Measurements from ENCODE around the gene TYW3. TPM values are rescaled to one million over a fixed set of nuclear protein-coding genes. Genes with fewer than 3 reads are reported as not detected.

Gene TYW3
- total RNA-seq, 1 donor from 2014 or later = 10.3 TPM

DNA sequence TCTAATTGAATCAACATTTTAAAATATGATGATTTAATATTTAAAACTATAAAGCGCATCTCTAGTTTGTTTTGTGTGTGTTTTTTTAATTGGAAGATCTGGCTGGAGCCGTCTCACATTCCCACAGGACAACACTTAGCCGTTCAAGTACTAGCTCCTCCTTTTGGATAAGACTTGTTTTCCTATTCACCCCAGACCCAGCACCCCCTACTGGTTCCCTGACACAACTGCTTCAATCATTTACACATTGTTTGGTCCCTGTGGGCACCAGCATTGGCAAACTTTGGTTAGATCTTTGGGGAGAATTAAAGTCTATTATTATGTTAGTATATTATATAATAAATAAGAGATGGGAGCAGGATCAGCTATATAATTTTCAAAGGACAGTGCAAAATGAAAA lies 34.5 kb downstream of the TYW3 start:
- peaks cover 8% of the 10 kb centered on the region for H3K27me3 Mint-ChIP-seq
- H3K4me3 Mint-ChIP-seq (ENCODE audit: low read depth) = no peak overlapping the region
- no peak for DNase-seq (ENCODE audit: low spot score, unreplicated experiment)
- H3K4me1 Mint-ChIP-seq (ENCODE audit: low read depth) = no peaks in the 10 kb centered on the region
- TF ChIP-seq, protein P1, sequence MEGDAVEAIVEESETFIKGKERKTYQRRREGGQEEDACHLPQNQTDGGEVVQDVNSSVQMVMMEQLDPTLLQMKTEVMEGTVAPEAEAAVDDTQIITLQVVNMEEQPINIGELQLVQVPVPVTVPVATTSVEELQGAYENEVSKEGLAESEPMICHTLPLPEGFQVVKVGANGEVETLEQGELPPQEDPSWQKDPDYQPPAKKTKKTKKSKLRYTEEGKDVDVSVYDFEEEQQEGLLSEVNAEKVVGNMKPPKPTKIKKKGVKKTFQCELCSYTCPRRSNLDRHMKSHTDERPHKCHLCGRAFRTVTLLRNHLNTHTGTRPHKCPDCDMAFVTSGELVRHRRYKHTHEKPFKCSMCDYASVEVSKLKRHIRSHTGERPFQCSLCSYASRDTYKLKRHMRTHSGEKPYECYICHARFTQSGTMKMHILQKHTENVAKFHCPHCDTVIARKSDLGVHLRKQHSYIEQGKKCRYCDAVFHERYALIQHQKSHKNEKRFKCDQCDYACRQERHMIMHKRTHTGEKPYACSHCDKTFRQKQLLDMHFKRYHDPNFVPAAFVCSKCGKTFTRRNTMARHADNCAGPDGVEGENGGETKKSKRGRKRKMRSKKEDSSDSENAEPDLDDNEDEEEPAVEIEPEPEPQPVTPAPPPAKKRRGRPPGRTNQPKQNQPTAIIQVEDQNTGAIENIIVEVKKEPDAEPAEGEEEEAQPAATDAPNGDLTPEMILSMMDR (IDR thresholded peaks at IDR 0.05; ENCODE audit: unreplicated experiment) = peak; percentile 32
- H3K36me3 Mint-ChIP-seq (ENCODE audit: insufficient read depth) = no peaks in the 10 kb centered on the region
- H3K27ac Mint-ChIP-seq = no peak overlapping the region
- no peaks in the 10 kb centered on the region for H3K9me3 Mint-ChIP-seq (ENCODE audit: low read depth)

DNA sequence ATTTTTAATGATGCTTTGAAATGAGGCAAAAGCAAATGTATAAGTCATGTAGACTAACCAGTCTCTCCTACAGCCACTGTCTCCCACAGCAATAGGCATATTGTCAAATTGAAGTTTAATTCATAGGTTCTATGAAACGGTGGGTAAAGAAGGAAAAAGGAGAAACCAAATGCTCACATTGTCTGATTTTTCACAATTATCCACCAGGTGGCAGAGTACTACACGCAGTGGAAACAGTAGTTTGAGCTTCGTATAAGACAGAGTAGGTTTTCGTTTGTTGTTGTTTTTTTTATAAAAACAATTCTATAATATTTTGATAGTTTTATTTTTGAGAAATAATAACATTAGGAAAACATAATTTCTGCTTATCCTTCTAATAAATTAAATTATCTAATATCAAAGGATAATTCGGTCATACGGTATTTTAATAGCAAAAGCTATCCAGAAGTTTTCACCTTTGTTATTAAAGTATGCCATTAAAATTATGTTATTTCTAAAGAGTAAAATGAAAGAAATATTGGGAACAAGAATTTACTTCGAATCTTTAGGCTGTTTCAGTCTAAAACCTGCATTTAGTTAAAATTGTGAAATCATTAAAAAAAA lies 39.1 kb downstream of the TYW3 start:
- Mint-ChIP-seq H3K4me1 (ENCODE audit: low read depth) (no peaks in the 10 kb centered on the region), H3K27ac (no peak overlapping the region), H3K9me3 (ENCODE audit: low read depth) (no peaks in the 10 kb centered on the region), H3K4me3 (ENCODE audit: low read depth) (no peak overlapping the region), H3K27me3 (peaks cover 14% of the 10 kb centered on the region), H3K36me3 (ENCODE audit: insufficient read depth) (no peaks in the 10 kb centered on the region)
- no peak for DNase-seq (ENCODE audit: low spot score, unreplicated experiment)
- TF ChIP-seq, protein P1 (IDR thresholded peaks at IDR 0.05; ENCODE audit: unreplicated experiment) = peak; percentile 84

DNA sequence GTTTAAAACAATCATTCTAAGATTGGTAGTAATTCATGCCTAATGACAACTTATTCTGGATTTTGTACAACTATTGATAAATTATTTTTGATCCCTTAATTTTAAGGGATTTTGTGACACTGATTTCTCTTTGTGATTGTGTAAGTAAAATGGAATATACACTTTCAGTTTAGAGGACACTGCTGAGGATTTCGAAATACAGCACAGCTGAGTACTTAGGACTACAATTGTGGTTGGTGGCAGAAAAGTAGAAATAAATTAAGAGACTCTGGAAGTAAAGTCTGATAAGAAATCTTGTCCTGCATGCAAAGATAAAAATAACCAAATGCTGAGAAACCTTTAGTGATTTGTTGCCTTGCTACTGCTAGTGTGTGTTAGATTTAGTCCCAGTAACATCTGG lies 40.0 kb downstream of the TYW3 start:
- no peaks in the 10 kb centered on the region for H3K4me1 Mint-ChIP-seq (ENCODE audit: low read depth)
- TF ChIP-seq, protein P1 (IDR thresholded peaks at IDR 0.05; ENCODE audit: unreplicated experiment) = no peak
- H3K9me3 Mint-ChIP-seq (ENCODE audit: low read depth) = no peaks in the 10 kb centered on the region
- no peaks in the 10 kb centered on the region for H3K36me3 Mint-ChIP-seq (ENCODE audit: insufficient read depth)
- peaks cover 14% of the 10 kb centered on the region for H3K27me3 Mint-ChIP-seq
- no peak overlapping the region for H3K27ac Mint-ChIP-seq
- DNase-seq (ENCODE audit: low spot score, unreplicated experiment) = no peak
- no peak overlapping the region for H3K4me3 Mint-ChIP-seq (ENCODE audit: low read depth)

DNA sequence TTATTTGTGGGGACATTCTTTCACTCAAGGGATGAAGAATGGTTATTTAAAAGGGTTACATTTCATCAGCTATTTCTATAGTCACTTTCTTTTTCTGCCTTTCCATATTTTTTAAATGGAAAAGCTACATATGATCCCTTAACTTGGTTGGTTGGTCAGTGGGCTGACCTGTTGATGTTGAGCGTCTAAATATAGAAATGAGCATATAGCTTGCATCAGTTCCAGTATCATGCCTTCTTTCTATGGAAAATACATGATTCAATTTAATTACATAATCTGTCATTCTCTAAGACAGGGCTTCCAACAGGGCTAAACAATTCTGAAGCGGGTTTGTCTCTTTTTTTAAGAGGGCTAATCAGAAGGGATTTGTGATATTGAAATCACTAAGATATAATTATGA lies 40.6 kb downstream of the TYW3 start:
- H3K27me3 Mint-ChIP-seq = peaks cover 14% of the 10 kb centered on the region
- H3K36me3 Mint-ChIP-seq (ENCODE audit: insufficient read depth) = no peaks in the 10 kb centered on the region
- no peak for DNase-seq (ENCODE audit: low spot score, unreplicated experiment)
- no peaks in the 10 kb centered on the region for H3K9me3 Mint-ChIP-seq (ENCODE audit: low read depth)
- H3K4me3 Mint-ChIP-seq (ENCODE audit: low read depth) = no peak overlapping the region
- TF ChIP-seq, protein P1 (IDR thresholded peaks at IDR 0.05; ENCODE audit: unreplicated experiment) = no peak
- H3K27ac Mint-ChIP-seq = no peak overlapping the region
- H3K4me1 Mint-ChIP-seq (ENCODE audit: low read depth) = no peaks in the 10 kb centered on the region

DNA sequence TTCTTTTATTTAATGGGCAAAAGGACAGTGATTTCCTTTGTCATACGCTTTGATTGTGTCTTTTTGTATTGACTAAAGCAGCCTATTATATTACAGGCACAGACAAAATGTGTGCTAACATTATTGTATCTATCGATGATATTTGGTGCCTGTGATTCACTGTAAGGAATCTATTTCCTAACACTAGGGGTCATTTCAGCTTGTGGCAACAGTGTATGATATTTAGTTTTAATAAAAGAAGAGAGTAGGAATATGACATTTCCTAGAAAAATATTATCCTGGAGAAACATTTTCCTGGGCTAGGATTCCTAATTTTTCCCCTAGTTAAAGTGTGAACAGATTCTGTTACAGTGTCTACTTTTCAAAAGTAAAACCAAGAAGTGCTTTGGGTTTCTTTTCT lies 42.8 kb downstream of the TYW3 start:
- H3K36me3 Mint-ChIP-seq (ENCODE audit: insufficient read depth) = no peaks in the 10 kb centered on the region
- no peak overlapping the region for H3K27ac Mint-ChIP-seq
- no peak overlapping the region for H3K4me3 Mint-ChIP-seq (ENCODE audit: low read depth)
- H3K9me3 Mint-ChIP-seq (ENCODE audit: low read depth) = no peaks in the 10 kb centered on the region
- H3K27me3 Mint-ChIP-seq = peaks cover 14% of the 10 kb centered on the region
- TF ChIP-seq, protein P1 (IDR thresholded peaks at IDR 0.05; ENCODE audit: unreplicated experiment) = no peak
- no peak for DNase-seq (ENCODE audit: low spot score, unreplicated experiment)
- H3K4me1 Mint-ChIP-seq (ENCODE audit: low read depth) = no peaks in the 10 kb centered on the region
